LNCaP clone FGC (cell line): ENCODE results near the gene CHCHD6.
A peak's percentile ranks its signal among the peaks of the same experiment; 100 is the strongest.

Experiments used
- DNase-seq: peaks from one replicate; pipeline ENCODE4 v3.0.0-alpha.2; 2011; ENCODE audit warnings: low read depth
- H3K4me3 ChIP-seq: 2 replicates; pipeline ENCODE4 v1.5.1; 2011; ENCODE audit warnings: mild to moderate bottlenecking, low read depth, low read length, control low read depth
- TF ChIP-seq, protein P1 (sequence below): IDR thresholded peaks from 2 replicates; pipeline ENCODE4 v1.5.1; 2012; ENCODE audit warnings: mild to moderate bottlenecking; ENCODE audit not compliant: control insufficient read depth, insufficient read depth; ENCODE audit errors: extremely low read depth

Gene CHCHD6

DNA sequence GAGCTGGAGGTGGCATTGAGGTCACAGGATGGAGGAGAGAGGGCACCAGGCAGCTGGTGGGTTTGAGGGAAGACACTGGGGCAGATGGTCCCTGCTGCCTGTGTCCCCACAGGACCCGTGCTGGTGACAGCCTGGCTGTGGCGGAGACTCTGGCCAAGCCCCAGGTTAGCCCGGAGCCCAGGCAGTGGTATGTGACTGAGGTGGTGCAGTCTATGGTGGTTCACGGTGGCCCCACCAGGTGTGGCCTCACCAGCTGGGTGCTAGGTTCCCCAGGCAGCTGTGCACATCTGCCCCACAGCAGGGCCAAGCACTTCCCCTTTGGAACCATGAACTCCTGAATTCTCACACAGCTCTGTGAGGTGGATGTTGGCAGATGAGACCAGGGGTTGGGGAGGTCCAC, 294.3 kb downstream of the CHCHD6 start:
- H3K4me3 ChIP-seq, result no peak overlapping the region
- DNase-seq, result no peak
- TF ChIP-seq, protein P1, sequence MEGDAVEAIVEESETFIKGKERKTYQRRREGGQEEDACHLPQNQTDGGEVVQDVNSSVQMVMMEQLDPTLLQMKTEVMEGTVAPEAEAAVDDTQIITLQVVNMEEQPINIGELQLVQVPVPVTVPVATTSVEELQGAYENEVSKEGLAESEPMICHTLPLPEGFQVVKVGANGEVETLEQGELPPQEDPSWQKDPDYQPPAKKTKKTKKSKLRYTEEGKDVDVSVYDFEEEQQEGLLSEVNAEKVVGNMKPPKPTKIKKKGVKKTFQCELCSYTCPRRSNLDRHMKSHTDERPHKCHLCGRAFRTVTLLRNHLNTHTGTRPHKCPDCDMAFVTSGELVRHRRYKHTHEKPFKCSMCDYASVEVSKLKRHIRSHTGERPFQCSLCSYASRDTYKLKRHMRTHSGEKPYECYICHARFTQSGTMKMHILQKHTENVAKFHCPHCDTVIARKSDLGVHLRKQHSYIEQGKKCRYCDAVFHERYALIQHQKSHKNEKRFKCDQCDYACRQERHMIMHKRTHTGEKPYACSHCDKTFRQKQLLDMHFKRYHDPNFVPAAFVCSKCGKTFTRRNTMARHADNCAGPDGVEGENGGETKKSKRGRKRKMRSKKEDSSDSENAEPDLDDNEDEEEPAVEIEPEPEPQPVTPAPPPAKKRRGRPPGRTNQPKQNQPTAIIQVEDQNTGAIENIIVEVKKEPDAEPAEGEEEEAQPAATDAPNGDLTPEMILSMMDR, result no peak

DNA sequence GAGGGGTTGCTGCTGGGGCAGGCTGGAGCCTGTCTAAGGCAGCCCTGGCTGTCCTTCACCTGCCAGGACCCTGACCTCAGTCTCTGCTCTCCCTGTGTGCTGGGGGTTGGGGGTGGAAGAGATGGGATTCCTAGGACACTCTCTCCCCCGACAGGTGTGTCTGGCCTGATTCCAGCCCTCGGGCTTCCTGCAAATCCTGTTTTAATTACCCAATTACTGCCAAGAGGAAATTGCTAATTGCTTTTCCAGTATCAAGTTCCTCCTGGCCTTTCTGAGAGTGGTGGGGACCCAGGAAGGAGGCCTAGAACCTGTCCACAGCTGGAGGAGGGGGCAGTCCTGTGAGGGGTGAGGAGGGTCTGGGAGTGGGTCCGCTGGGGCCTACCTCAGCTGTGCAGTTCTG, 294.7 kb downstream of the CHCHD6 start:
- no peak overlapping the region for H3K4me3 ChIP-seq
- TF ChIP-seq, protein P1, result no peak
- peak; percentile 25 for DNase-seq

DNA sequence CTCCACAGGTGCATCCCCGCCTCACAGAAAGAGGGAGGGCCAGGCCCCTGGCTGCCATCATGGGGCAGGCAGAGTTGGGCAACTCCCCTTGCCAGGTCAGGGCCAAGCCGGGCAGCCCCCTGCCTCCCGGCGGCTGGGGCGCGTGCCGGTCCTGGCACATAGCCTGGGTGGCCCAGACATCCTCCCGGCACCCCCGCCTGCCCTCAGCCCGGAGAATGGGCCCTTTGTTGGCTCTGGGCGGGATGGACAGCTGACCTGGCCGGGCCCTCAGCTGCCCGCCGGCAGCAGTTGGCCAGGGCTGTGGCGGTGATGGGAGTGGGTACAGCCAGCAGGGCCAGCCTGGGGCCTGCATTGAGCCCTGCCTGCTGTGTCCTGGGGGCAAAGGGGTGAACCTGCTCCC, 295.3 kb downstream of the CHCHD6 start:
- H3K4me3 ChIP-seq, result no peak overlapping the region
- TF ChIP-seq, protein P1, result no peak
- no peak for DNase-seq

DNA sequence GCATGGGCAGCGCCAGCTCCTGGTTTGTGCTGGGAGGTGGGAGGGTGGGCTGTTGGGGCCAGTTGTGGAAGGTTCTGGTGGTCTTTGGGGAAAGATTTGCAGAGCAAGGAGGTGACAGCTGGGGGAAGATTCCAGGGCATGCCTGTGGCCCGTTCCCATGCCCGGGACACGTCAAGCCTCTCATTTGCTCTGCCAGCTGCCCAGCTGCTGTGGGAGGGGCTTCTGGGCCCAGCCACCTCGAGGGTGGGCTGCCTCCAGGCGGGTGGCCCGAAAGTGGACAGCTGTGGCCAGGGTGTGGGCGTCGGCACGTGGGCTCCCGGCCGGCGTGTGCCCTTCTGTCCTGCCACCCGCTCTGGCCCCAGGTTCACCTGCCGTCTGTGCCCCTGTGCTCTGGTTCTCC, 296.1 kb downstream of the CHCHD6 start:
- TF ChIP-seq, protein P1, result no peak
- no peak overlapping the region for H3K4me3 ChIP-seq
- DNase-seq, result no peak

DNA sequence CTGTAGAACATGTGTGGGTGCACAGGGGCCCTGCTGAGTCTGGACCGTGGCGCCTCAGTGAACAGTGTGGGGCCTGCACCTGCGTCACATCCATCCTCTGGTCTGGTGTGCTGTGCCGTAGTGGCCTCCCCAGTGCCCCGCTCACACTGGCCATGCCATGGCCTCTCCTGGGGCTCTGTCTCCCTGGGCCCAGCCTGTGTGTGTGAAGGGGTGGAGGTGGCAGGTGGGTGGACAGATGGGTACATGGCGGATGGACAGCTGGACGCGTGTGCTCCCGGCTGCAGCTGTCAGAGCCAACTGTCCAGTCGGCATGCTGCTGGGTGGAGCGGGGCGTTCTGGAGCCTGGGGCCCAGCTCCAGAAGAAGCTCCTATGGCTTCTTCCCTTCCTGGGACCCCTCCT, 296.7 kb downstream of the CHCHD6 start:
- no peak for DNase-seq
- no peak overlapping the region for H3K4me3 ChIP-seq
- TF ChIP-seq, protein P1, result no peak

DNA sequence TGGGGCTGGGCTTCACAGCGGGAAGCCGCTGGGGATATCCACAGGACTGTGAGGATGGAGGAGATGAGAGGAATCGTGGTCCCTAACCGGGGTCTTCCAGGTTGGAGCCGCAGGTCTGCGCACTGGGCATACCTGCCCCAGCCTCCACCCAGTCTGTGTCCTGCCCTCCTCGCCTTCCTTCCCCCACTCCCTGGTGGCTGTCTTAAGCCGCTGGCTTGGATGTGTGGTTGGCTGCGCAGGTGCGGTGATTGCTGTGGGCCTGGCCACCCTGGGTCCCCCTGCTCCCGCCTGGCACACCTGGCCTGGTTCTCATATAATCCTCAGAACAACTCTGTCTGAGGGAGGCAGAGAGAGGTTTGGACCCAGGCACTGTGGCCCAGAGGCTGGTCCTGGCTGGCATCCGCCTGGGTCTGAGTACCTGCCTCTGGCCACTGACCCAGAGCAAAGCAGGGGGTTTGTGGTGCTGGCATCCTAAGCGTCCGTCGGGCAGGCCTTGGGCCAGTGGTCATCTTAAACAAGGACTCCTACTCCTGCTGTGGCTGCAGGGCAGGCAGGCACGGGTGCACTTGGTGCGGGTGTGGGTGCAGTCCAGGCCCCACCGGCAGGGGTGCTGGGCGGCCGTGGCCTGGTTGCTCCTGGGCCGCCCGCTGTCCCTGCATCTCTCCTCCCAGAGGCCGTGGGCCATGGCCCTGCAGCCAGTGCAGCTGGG, 297.6 kb downstream of the CHCHD6 start:
- H3K4me3 ChIP-seq, result no peak overlapping the region
- no peak for DNase-seq

More for the DNA sequence above, 297.6 kb downstream of the CHCHD6 start:
- TF ChIP-seq, protein P1, result no peak
